Activated CD8-positive, alpha-beta T cell treated with anti-CD3 and anti-CD28 coated beads for 36 hours (primary cell): ENCODE results near the gene MYL7. TPM values are rescaled to one million over a fixed set of nuclear protein-coding genes. Genes with fewer than 3 reads are reported as not detected.

ENCODE experiments used
- ATAC-seq: fragments of 200-7000 bp; cut with Tn5 transposase; one replicate; pipeline ENCODE4 v1.10.0; 2021; ENCODE audit warnings: mild to moderate bottlenecking, moderate library complexity
- CTCF ChIA-PET: fragments of 350-600 bp; sonication (Branson Sonifier 250); formaldehyde crosslinking; loops from one replicate; lab custom pipeline; 2021; ENCODE audit warnings: antibody characterized with exemption; lab: Charles Lee
- POLR2A ChIA-PET: fragments of 350-600 bp; sonication (Branson Sonifier 250); formaldehyde crosslinking; loops from one replicate; lab custom pipeline; 2021; ENCODE audit warnings: antibody characterized with exemption; lab: Charles Lee
- DNase-seq: peaks from one replicate; pipeline ENCODE4 v3.0.0-alpha.2; 2020
- H3K27ac Mint-ChIP-seq: one replicate; pipeline ENCODE4 v1.8.0; 2021; ENCODE audit warnings: mild to moderate bottlenecking, mixed read lengths
- H3K27me3 Mint-ChIP-seq: one replicate; pipeline ENCODE4 v1.8.0; 2021; ENCODE audit warnings: mixed read lengths
- H3K36me3 Mint-ChIP-seq: one replicate; pipeline ENCODE4 v1.8.0; 2021; ENCODE audit warnings: low read depth, mixed read lengths
- H3K4me1 Mint-ChIP-seq: one replicate; pipeline ENCODE4 v1.8.0; 2021; ENCODE audit warnings: low read depth, mixed read lengths
- H3K4me3 Mint-ChIP-seq: one replicate; pipeline ENCODE4 v1.8.0; 2021; ENCODE audit warnings: mild to moderate bottlenecking, moderate library complexity, mixed read lengths
- H3K9me3 Mint-ChIP-seq: one replicate; pipeline ENCODE4 v1.8.0; 2021; ENCODE audit warnings: mixed read lengths
- CTCF ChIP-seq: fragments of 200-600 bp; IDR thresholded peaks from one replicate; pipeline ENCODE4 v1.8.0; 2022; ENCODE audit warnings: antibody characterized with exemption, mild to moderate bottlenecking
- intact Hi-C: fragments of 100-400 bp; cut with micrococcal nuclease; formaldehyde crosslinking; loops from one replicate; pipeline ENCODE4 v1.10.0; 2022
- total RNA-seq, 2 experiments: library from RNA; stranded (reverse); gene quantifications; one replicate each; pipeline ENCODE4 v1.2.3, GENCODE V29; 2021

MYL7 gene
- total RNA-seq, 2 experiments from 2014 or later = not detected

- Mint-ChIP-seq H3K27ac (no peak overlapping the region), H3K4me3 (no peak overlapping the region), H3K27me3 (no peaks in the 10 kb centered on the region), H3K4me1 (no peaks in the 10 kb centered on the region), H3K36me3 (no peaks in the 10 kb centered on the region), H3K9me3 (no peaks in the 10 kb centered on the region)
- ATAC-seq = no peak
- no peak for TF ChIP-seq CTCF
- no peak for DNase-seq
- POLR2A ChIA-PET = no interaction called here
- intact Hi-C loops = no loop called here
- CTCF ChIA-PET = interaction anchor here (0.9 kb wide), 1 partner anchor 13 kb away, joined by 4 read pairs; no protein-coding TSS in a partner anchor
Observed at GRCh38 chr7:44138698-44139097, 2.4 kb downstream of the MYL7 start.

- no peaks in the 10 kb centered on the region for H3K9me3 Mint-ChIP-seq
Observed at GRCh38 chr7:44136731-44137130, 4.4 kb downstream of the MYL7 start.

GRCh38 chr7:44134943-44135628, 6.0 kb downstream of the MYL7 start:
- no peaks in the 10 kb centered on the region for H3K4me1 Mint-ChIP-seq
- H3K27ac Mint-ChIP-seq = no peak overlapping the region
- H3K9me3 Mint-ChIP-seq = no peaks in the 10 kb centered on the region
- DNase-seq = no peak
- ATAC-seq = no peak
- H3K36me3 Mint-ChIP-seq = no peaks in the 10 kb centered on the region
- TF ChIP-seq CTCF = no peak
- no peaks in the 10 kb centered on the region for H3K27me3 Mint-ChIP-seq
- intact Hi-C loops = no loop called here
- no peak overlapping the region for H3K4me3 Mint-ChIP-seq
- ChIA-PET CTCF (no interaction called here), POLR2A (no interaction called here)

More at GRCh38 chr7:44136731-44137130, 4.4 kb downstream of the MYL7 start:
- no peak for TF ChIP-seq CTCF
- DNase-seq (no peak), ATAC-seq (no peak)
- H3K27me3 Mint-ChIP-seq = no peaks in the 10 kb centered on the region
- intact Hi-C loops = no loop called here
- H3K4me3 Mint-ChIP-seq = no peak overlapping the region
- H3K27ac Mint-ChIP-seq = no peak overlapping the region
- ChIA-PET POLR2A (no interaction called here), CTCF (no interaction called here)
- H3K4me1 Mint-ChIP-seq = no peaks in the 10 kb centered on the region
- H3K36me3 Mint-ChIP-seq = no peaks in the 10 kb centered on the region

GRCh38 chr7:44133295-44133694, 7.8 kb downstream of the MYL7 start:
- H3K4me3 Mint-ChIP-seq = no peak overlapping the region
- no peaks in the 10 kb centered on the region for H3K4me1 Mint-ChIP-seq
- intact Hi-C loops = no loop called here
- ATAC-seq (no peak), DNase-seq (no peak)
- ChIA-PET POLR2A (no interaction called here), CTCF (interaction anchor here (0.8 kb wide), 1 partner anchor 61 kb away, joined by 3 read pairs; no protein-coding TSS in a partner anchor)
- no peaks in the 10 kb centered on the region for H3K36me3 Mint-ChIP-seq
- no peak for TF ChIP-seq CTCF
- H3K27ac Mint-ChIP-seq = no peak overlapping the region
- no peaks in the 10 kb centered on the region for H3K27me3 Mint-ChIP-seq
- H3K9me3 Mint-ChIP-seq = no peaks in the 10 kb centered on the region

GRCh38 chr7:44132039-44132438, 9.1 kb downstream of the MYL7 start:
- no peak for TF ChIP-seq CTCF
- DNase-seq (no peak), ATAC-seq (no peak)
- POLR2A ChIA-PET = interaction anchor here (1.3 kb wide), 1 partner anchor 21 kb away, joined by 4 read pairs; no protein-coding TSS in a partner anchor
- Mint-ChIP-seq H3K4me1 (no peaks in the 10 kb centered on the region), H3K4me3 (no peak overlapping the region), H3K27ac (no peak overlapping the region), H3K27me3 (no peaks in the 10 kb centered on the region), H3K9me3 (no peaks in the 10 kb centered on the region), H3K36me3 (no peaks in the 10 kb centered on the region)
- intact Hi-C loops = no loop called here
- CTCF ChIA-PET = interaction anchor here (1.0 to 2.1 kb wide), 2 partner anchors 12 to 15 kb away, joined by 4 to 7 read pairs; no protein-coding TSS in a partner anchor
